PFSK-1 (cell line): Measurements from ENCODE around the gene NT5DC1.

ENCODE experiments used
- FOXP2 ChIP-seq: optimal IDR thresholded peaks from 2 replicates; pipeline ENCODE3; 2011; ENCODE audit warnings: borderline replicate concordance, control low read depth, inconsistent platforms; ENCODE audit not compliant: insufficient read depth; ENCODE audit errors: extremely low read length, extremely low read depth
- POLR2AphosphoS5 ChIP-seq: IDR thresholded peaks from 2 replicates; pipeline ENCODE4 v1.6.1; 2012; ENCODE audit warnings: low read depth, mild to moderate bottlenecking, control low read depth, low read length, moderate library complexity
- SIN3A ChIP-seq: IDR thresholded peaks from 2 replicates; pipeline ENCODE4 v1.6.1; 2012; ENCODE audit warnings: mild to moderate bottlenecking, low read length, moderate library complexity, borderline replicate concordance; ENCODE audit not compliant: insufficient read depth
- TAF1 ChIP-seq: IDR thresholded peaks from 2 replicates; pipeline ENCODE4 v1.6.1; 2012; ENCODE audit warnings: low read length, control low read depth, borderline replicate concordance; ENCODE audit not compliant: insufficient read depth

DNA sequence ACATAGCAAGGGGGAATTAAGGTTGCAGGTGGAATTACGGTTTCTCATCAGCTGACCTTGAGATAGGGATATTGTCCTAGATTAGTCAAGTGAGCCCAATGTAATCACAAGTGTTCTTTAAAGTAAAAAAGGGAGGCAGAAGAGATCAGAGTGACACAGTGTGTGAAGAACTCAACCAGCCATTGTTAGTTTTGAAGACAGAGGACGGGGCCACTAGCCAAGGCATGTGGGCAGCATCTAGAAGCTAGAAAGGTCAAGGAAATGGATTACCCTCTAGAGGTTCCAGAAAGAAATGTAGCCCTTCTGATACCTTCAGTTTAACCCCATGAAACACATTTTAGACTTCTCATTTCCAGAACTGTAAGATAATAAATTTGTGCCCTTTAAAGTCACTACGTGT lies 197.6 kb downstream of the NT5DC1 start:
- TF ChIP-seq POLR2AphosphoS5 (no peak), TAF1 (no peak), SIN3A (no peak), FOXP2 (no peak)
